NCI-H446 treated with DMSO at 0.1 percent for 48 hours (cell line): ENCODE results near the gene AMPD2.
A peak's percentile ranks its signal among the peaks of the same experiment; 100 is the strongest.

Source experiments
- DNase-seq: peaks from one replicate; lab custom pipeline; 2025; lab: John Stamatoyannopoulos, UW

AMPD2 gene

DNA sequence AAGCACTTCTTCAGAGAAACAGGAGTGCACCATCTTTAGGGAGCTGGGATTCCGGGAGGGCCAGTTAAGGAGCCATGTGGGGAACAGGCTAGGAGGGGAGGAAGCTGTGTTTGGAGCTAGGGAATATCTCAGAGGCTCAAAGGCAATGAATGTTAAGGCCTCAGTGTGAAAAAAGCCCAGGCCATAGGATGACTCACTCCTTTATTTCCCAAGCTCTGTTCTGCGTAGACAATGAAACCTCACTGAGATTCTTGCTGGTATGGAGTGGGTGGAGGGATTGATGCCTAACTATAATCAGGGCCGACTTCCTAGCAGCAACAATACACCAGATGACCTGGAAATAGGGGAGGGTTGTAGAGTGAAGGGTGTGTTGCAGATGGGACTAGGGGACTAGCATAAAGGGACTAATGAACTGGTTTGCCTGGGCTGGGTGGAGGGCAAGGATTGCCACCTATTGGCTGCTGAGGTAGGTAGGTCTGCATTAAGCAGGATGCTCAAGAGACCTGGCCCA is 2.3 kb upstream of the AMPD2 start:
- DNase-seq: no peak

DNA sequence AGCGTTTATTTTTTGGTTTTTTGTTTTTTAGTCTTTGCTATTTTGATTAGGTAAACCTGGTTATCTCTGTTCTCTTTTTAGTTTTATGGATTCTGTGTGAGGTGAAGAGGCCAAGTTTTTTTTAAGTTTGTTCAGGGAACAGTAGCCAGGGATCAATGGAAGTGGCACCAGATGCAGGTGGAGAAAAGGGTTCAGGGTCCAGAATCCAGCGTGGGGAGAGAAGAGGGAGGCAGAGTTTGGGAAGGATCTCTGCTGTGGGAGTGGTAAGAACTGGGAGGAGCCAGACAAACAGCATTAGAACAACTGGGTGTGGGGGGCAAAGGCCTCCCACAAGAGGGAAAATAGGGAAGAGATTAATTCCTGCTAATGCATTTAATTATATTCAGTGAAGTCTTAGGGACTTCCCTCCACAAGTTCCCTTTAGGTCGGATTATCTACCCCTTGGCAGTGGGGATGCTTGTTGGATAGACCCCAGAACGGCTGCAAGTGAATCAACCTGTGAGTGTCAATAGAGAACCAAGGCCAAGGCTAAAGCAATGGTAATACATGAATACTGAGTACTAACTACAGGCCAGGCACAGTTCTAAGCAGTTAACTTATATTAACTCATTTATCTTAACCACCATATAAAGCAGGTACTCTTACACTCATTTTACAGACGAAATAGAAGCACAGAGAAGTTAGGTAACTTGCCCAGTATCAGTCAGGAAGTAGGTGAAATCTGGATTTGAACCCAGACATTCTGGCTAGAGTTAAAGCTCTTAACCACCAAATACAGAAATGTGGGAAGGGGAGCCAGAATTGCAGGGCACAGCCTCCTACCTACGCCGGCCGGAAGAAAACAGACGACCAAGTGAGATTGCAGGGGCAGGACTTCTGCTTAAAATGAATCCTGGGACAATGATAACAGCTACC is 719 bp upstream of the AMPD2 start:
- DNase-seq: no peak

DNA sequence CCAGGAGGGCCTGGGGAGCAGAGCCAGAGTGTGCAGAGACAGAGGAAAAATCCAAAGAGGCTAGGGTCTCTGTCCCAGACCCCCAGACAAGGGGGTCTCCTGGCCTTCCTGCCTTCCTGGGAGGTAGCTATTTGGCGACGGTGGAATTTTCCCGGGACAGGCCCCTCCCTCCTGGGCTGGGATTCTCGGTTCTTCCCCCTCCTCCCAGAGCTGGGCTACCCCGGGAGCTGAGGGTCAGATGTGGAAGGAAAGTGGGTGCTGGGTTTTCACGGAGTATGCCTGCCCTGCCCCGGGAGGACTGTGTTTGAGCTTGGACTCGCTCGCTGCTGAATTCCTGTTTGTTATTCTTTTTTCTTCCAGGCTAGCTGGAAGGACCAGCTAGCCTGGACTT is 759 bp downstream of the AMPD2 start:
- no peak for DNase-seq

DNA sequence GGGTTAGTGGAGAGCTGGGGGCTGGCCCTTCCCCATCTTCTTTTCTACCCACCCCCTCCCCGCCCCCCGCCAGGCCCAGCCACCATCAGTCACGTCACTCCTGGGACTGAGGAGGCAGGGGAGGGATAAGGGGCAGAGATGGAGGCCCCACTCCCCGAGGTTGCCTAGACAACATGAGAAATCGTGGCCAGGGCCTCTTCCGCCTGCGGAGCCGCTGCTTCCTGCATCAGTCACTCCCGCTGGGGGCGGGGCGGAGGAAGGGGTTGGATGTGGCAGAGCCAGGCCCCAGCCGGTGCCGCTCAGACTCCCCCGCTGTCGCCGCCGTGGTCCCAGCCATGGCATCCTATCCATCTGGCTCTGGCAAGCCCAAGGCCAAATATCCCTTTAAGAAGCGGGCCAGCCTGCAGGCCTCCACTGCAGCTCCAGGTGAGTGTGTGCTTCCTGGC is 1.2 kb downstream of the AMPD2 start:
- peak; percentile 90 for DNase-seq

DNA sequence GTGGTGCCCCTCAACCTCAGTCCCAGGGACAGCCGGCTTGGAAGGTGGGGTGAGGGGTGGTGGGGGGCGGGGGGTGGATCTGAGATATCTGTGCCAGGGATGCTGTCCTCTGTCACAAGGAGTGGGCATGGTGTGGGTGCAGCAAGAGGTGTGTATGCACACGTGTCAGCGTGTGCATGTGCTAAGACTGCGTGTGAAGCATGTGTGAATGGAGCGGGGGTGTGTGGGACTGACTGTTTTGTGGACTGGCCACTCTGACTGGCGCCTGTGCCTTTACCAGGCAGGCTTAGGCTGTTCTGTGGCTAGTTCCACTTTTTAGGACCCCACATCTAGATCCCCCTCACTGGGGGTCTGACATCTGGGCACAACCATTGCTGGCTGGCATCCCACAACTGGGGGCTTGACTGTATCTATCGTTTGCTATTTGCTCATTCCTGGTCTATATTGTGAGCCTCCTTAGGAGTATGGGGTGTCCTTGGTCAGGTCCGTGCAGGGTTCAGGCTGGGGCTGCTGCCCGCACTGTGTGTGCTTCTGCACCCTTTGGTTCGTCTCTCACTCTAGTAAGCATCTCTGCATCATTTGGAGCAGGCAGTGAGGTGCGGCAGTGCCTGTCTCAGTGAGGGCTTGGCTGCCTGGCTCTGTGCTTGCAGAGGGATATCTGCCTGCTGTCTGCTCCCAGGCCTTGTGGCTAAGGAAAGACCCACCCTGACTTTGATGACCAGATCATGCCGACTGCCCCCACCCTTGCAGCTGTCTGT is 1.9 kb downstream of the AMPD2 start:
- no peak for DNase-seq

DNA sequence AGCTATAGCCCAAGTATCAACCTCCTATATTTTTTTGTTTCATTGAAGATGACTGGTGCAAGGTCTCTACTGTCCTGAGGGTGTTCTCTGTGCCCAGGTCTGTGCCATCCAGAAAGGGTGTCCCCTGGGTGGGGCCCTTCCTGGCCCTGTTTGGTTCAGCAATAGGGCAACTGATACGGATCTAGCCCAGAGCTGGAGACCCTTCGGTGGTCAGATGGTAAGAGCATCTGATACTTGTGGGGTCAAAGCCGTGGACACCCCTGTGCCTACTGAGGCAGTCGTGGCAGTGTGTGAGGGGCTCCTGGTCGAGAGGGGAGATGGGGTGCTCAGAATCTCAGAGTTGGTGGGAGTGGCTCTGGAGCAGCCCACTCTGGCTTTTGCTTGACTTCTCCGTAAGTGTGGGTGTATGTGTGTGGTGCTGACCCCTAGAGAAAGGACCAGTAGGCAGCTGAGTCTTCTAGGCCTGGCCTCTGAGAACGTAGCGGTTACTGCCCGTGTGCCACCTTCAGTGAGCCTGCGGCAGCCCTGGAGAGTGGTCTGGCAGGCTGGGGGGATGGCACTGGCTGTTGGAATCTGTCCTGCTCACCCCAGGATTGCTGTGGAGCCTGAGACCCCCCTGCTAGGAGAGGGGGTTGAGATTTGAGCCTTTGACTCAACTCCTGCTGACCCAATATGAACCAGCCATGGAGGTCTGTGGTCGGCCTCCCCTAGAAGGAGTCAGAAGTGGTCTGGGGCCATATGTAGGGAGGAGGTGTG is 2.7 kb downstream of the AMPD2 start:
- no peak for DNase-seq

DNA sequence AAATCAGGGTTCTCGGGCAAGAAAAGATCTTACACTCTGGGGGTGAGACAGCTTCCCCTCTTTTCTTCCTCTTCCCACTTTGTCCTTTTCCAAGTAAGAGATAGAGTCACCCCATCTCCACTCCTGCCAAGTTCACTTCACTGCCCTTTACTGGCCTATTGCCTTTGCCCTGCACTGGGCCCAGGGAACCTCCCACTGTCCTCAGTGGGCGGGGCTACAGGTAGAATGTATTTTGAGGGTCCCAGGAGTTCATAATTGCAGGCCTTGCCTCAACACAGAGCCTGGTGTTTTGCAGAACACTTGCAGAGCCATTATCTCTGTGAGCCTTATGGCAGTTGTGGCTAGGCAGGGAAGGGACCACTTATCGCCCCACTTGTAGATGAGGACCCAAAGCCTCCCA is 3.3 kb downstream of the AMPD2 start:
- DNase-seq: no peak

DNA sequence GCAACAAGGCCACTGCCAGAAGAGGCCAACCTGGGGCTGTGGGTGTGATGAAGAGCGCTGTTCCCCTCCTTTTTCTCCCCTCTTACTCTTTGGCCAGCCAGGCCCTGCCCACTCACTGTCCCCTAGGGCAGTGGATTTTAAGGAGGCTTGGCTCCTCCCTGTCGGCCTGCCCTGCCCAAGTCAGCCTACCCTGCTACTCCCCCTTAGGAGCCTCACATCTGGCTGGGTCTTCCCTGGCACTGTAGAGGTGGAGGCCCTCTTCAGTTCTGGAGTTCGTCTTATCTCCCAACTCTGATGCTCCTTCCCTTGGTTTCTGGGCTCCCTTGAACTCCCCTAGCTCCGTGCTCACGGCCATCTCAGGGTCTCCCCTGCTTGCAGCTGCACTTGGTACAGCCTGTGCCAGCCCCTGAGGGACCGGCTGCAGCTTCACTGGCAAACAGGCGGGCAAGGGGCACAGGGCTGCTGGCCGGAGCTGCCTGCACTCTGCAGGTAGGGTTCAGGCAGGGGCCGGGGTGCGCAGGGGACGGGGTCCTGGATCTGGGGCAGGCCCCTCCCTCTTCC is 4.0 kb downstream of the AMPD2 start:
- DNase-seq: no peak

DNA sequence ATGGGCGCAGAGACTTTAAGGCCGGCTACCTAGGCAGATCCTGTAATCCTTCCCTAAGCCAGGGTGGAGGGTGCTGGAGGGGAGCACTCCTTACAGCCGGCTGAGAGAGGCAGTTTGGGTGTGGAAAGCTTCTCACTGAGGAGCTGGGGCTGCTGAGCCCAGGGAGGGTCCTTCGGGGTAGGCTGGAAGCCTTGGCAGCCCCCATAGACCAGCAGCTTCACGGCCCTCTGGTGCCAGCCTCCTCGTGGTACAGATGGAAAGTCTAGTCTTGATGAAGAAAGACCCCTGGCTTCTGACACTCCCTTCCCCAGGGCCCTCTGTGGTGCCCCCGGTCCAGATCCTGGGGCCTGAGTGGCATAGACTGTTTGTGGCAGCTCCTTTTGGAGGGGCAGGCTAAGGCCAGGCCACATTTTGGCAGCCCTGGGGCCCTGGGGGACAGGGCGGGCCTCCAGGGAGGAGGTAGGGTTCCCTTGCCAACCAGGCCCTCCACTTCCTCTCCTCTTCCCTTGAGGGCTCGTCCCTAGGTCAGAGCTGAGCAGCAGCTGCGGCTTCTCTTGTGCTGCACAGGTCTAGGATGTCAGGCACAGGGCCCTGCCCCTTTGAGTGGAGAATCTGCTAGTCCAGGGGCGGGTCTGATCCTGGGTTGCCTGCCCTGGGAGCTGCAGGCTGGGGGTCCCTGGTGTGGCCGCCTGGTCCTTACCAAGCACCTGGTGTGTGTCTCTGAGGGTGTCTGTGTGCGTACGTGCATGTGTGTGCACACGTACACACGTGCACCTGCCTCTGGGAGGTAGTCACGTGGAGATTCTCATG is 4.8 kb downstream of the AMPD2 start:
- no peak for DNase-seq

DNA sequence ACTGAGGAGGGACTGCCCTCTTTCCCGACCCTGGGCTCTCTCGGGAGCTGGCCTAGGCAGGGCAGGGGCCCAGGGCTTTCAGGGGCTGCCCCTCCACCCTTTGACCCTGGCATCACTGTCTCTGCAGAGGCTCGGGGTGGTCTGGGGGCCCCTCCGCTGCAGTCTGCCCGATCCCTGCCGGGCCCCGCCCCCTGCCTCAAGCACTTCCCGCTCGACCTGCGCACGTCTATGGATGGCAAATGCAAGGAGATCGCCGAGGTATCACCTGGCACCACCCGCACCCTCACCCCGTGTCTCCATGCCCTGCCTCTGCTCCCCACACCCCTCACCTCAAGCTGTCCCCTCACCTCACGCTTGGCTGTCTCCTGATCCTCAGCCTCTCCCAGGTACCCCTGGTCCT is 5.5 kb downstream of the AMPD2 start:
- no peak for DNase-seq

DNA sequence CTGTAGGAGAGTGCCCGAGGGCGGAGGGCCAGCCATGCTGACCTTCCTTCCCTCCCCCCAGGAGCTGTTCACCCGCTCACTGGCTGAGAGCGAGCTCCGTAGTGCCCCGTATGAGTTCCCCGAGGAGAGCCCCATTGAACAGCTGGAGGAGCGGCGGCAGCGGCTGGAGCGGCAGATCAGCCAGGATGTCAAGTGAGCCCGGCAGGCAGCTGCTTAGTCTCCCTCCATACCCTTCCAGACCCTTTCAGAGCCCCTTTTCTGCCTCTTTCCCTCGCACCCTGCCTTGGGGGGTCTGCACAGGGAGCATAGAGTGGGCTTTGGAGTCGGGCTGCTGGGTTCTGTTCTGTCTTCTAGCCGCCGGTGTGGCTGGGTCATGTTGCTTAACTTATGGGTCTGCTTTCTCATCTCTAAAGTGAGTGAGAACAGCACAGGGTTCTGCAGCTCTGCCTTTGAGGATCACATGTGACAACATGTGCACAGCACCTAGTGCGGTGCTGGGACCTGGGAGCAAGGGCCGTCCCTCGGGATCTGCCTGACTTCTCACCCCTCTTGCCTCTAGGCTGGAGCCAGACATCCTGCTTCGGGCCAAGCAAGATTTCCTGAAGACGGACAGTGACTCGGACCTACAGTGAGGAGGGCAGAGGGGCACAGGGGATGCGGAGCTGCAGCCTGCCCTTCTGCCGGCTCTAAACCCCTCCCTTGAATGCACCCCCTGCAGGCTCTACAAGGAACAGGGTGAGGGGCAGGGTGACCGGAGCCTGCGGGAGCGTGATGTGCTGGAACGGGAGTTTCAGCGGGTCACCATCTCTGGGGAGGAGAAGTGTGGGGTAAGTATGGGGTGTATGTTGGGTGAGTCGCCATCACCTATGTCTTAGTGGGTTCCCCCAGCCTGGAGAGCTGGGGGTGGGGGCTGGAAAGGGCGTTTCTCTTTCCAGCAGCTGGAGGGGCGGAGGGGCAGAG is 6.2 kb downstream of the AMPD2 start:
- DNase-seq: no peak

DNA sequence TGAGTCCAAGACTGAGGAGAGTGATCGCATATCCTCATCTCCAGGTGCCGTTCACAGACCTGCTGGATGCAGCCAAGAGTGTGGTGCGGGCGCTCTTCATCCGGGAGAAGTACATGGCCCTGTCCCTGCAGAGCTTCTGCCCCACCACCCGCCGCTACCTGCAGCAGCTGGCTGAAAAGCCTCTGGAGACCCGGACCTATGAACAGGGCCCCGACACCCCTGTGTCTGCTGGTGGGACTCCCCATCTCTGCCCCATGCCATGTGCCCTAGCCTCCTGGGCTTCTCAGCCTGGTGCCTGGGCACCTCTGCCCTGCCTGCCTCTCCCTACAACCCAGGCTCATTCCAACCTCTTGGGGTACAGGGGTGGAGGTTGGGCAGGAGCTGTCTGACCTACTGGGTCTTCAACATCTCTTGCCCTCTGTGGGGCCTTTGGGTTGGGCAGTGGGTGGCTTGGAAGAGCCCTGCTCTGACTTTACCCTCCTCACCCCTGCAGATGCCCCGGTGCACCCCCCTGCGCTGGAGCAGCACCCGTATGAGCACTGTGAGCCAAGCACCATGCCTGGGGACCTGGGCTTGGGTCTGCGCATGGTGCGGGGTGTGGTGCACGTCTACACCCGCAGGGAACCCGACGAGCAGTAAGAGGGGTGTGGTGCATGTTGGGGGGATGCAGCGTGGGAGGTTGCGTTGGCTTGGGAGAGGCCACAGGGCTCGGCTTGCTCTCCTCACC is 7.2 kb downstream of the AMPD2 start:
- no peak for DNase-seq

DNA sequence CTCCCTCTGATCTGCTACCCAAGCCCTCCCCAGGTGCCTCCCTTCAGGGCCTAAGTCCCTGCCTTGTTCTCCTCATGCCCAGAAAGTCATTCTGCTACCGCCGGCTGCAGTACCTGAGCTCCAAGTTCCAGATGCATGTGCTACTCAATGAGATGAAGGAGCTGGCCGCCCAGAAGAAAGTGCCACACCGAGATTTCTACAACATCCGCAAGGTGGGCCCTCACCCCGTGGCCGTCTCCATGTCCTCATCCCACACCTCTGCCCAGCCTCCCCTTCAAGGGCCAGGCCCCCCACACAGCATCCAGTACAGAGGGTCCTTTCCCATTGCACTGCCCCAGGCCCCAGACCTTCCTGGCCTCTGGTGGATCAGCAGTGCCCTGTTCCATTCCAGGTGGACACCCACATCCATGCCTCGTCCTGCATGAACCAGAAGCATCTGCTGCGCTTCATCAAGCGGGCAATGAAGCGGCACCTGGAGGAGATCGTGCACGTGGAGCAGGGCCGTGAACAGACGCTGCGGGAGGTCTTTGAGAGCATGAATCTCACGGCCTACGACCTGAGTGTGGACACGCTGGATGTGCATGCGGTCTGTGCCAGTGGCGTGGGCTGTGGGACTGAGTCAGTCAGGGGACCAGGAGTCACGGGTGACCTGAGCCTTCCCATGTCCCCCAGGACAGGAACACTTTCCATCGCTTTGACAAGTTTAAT is 8.2 kb downstream of the AMPD2 start:
- DNase-seq: no peak

DNA sequence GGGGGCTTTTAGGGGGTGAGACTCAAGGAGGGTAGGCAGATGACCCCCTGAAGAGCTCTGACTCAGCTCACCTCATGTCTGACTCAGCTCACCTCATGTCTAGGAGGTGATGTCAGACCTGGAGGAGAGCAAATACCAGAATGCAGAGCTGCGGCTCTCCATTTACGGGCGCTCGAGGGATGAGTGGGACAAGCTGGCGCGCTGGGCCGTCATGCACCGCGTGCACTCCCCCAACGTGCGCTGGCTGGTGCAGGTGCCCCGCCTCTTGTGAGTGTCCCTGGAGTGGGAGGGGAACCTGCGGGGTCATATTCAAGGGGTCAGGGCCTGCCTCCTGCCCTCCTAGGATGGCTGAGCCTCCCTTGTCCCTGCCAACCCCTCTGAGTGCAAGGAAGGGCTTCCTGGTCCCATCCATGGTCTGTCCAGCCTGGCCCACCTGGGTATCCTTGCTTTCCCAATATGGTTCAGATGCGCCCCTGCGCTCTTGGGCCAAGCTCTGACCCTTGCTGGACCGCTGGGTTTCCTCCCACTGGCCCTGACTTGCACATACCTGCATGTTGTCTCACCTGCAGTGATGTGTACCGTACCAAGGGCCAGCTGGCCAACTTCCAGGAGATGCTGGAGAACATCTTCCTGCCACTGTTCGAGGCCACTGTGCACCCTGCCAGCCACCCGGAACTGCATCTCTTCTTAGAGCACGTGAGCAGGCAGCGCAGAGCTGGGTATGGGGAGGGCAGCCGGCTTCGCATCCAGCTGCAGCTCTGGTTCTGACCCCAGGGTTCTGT is 9.1 kb downstream of the AMPD2 start:
- DNase-seq: no peak

DNA sequence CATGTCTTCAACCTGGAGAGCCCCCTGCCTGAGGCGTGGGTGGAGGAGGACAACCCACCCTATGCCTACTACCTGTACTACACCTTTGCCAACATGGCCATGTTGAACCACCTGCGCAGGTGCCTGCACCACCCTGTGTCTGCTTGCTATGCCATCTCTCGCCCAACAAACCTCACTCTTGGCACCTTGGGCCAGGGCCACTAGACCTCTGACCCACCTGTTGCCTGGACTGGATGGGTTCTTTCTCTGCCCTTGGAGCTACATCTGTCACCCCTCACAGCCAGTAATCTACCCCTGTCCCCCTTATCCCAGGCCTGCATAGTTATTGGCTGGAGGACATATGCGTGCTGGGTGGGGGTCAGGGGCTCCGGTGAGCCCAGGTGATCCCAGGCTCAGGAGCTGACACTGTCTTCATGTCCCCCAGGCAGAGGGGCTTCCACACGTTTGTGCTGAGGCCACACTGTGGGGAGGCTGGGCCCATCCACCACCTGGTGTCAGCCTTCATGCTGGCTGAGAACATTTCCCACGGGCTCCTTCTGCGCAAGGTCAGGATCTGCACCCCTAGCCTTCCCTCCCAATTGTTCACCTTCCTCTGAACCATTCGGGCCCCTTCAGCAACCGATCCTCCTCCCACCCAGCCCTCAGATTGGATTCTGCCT is 9.9 kb downstream of the AMPD2 start:
- no peak for DNase-seq

DNA sequence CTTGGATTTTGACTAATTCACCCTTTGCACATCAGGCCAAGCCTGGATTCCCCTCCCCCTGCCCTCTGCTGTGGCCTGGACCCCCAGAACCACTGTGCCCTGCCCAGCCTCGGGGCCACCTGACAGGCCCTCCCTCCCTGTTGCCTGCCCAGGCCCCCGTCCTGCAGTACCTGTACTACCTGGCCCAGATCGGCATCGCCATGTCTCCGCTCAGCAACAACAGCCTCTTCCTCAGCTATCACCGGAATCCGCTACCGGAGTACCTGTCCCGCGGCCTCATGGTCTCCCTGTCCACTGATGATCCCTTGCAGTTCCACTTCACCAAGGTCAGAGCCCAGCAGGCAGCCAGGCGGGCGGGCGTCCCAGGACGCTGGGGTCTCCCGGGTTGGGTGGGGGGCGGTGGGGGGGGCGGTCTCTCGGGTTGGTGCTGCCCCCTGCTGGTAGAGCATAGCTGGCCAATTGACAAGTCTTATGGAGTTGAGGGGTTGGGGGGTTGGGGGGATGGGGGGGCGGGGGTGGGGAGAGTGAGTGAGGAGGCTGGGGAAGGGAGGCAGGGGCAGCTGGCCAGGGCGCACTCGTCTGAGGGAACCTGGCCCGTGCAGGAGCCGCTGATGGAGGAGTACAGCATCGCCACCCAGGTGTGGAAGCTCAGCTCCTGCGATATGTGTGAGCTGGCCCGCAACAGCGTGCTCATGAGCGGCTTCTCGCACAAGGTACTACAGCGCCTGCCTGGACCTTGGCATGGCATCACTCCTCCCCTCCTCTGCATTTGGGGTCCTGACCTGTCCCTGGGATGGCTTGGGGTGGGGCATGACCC is 10.7 kb downstream of the AMPD2 start:
- no peak for DNase-seq
